Neuronal stem cell (in vitro differentiated cells): ENCODE data around the gene CRHR2.

Experiments used
- DNase-seq: peaks from one replicate; pipeline ENCODE4 v3.0.0-alpha.2; 2013; ENCODE audit warnings: low spot score
- H2AFZ ChIP-seq: one replicate; pipeline ENCODE4 v1.6.1; 2013; ENCODE audit warnings: mild to moderate bottlenecking, low read length, inconsistent platforms
- H2AK5ac ChIP-seq: 2 replicates; pipeline ENCODE4 v1.6.1; 2013; ENCODE audit warnings: low read depth, mild to moderate bottlenecking, inconsistent platforms, low read length, moderate library complexity, mixed read lengths
- H2BK120ac ChIP-seq: 2 replicates; pipeline ENCODE4 v1.6.1; 2013; ENCODE audit warnings: low read depth, mild to moderate bottlenecking, inconsistent platforms, low read length, moderate library complexity, mixed read lengths
- H2BK12ac ChIP-seq: one replicate; pipeline ENCODE4 v1.6.1; 2013; ENCODE audit warnings: low read length, inconsistent platforms
- H2BK15ac ChIP-seq: 2 replicates; pipeline ENCODE4 v1.6.1; 2013; ENCODE audit warnings: mild to moderate bottlenecking, low read length, inconsistent platforms, mixed read lengths
- H2BK5ac ChIP-seq: one replicate; pipeline ENCODE4 v1.6.1; 2013; ENCODE audit warnings: inconsistent platforms, mild to moderate bottlenecking, low read length, moderate library complexity
- H3K14ac ChIP-seq: one replicate; pipeline ENCODE4 v1.6.1; 2013; ENCODE audit warnings: low read length, inconsistent platforms
- H3K18ac ChIP-seq: 2 replicates; pipeline ENCODE4 v1.6.1; 2013; ENCODE audit warnings: low read length, inconsistent platforms
- H3K23ac ChIP-seq: 2 replicates; pipeline ENCODE4 v1.6.1; 2013; ENCODE audit warnings: low read depth, mild to moderate bottlenecking, mixed read lengths, low read length, inconsistent platforms; ENCODE audit not compliant: poor library complexity
- H3K27ac ChIP-seq: replicated peaks from 3 replicates; pipeline ENCODE4 v1.5.1; 2013; ENCODE audit warnings: low read length, inconsistent platforms
- H3K27me3 ChIP-seq, 3 experiments: 2 replicates each; pipeline ENCODE4 v1.6.1; 2013; ENCODE audit warnings: low read length in 3 of 3, mild to moderate bottlenecking in 2 of 3, inconsistent platforms in 1 of 3, low read depth in 1 of 3, mixed read lengths in 1 of 3, moderate library complexity in 1 of 3; ENCODE audit not compliant: control insufficient read depth in 3 of 3, insufficient read depth in 3 of 3
- H3K36me3 ChIP-seq, 2 donors: replicated peaks in 1 of 2; 2 replicates each; pipeline ENCODE4 v1.6.1; 2013; ENCODE audit warnings: low read length in 2 of 2; ENCODE audit not compliant: control insufficient read depth in 2 of 2, insufficient read depth in 2 of 2
- H3K4ac ChIP-seq: 2 replicates; pipeline ENCODE4 v1.6.1; 2013; ENCODE audit warnings: inconsistent platforms, mild to moderate bottlenecking, low read length, moderate library complexity
- H3K4me1 ChIP-seq, 2 donors: 1 replicate in 1 of 2; 2 replicates in 1 of 2; pipeline ENCODE4 v1.6.1; 2013; ENCODE audit warnings: low read length in 2 of 2, low read depth in 1 of 2; ENCODE audit not compliant: control insufficient read depth in 2 of 2, insufficient read depth in 1 of 2
- H3K4me2 ChIP-seq: one replicate; pipeline ENCODE4 v1.6.1; 2013; ENCODE audit warnings: mild to moderate bottlenecking, low read length, inconsistent platforms; ENCODE audit not compliant: insufficient read depth, poor library complexity, severe bottlenecking
- H3K4me3 ChIP-seq, 2 donors: 2 replicates each; pipeline ENCODE4 v1.5.1; 2013; ENCODE audit warnings: low read length in 2 of 2, mild to moderate bottlenecking in 2 of 2, inconsistent platforms in 1 of 2, moderate library complexity in 1 of 2
- H3K79me1 ChIP-seq: one replicate; pipeline ENCODE4 v1.6.1; 2013; ENCODE audit warnings: low read depth, mild to moderate bottlenecking, inconsistent platforms, low read length, moderate library complexity
- H3K9ac ChIP-seq: one replicate; pipeline ENCODE4 v1.6.1; 2013; ENCODE audit warnings: mild to moderate bottlenecking, low read depth, low read length, inconsistent platforms; ENCODE audit not compliant: poor library complexity
- H3K9me3 ChIP-seq, 2 donors: replicated peaks in 1 of 2; 2 replicates each; pipeline versions ENCODE3 to v1.6.1; 2013; ENCODE audit warnings: low read length in 2 of 2, mild to moderate bottlenecking in 2 of 2, inconsistent platforms in 1 of 2, low read depth in 1 of 2, mixed read lengths in 1 of 2, moderate library complexity in 1 of 2; ENCODE audit not compliant: control insufficient read depth in 2 of 2, insufficient read depth in 1 of 2
- H4K8ac ChIP-seq: one replicate; pipeline ENCODE4 v1.6.1; 2013; ENCODE audit warnings: low read depth, mild to moderate bottlenecking, inconsistent platforms, low read length, moderate library complexity
- H4K91ac ChIP-seq: one replicate; pipeline ENCODE4 v1.6.1; 2013; ENCODE audit warnings: low read length, low read depth, mild to moderate bottlenecking, inconsistent platforms; ENCODE audit not compliant: poor library complexity
- WGBS, 2 donors: extraction: QIAGEN DNeasy Blood & Tissue Kit; methylation state at CpG; one replicate each; pipeline ENCODE4 v1.1.7; 2013; ENCODE audit warnings: missing lambda C conversion rate in 2 of 2, mixed read lengths in 1 of 2; ENCODE audit not compliant: insufficient read length in 2 of 2, insufficient replicate concordance in 1 of 2; ENCODE audit errors: extremely low coverage in 2 of 2; 5-methylcytosine and 5-hydroxymethylcytosine counted together

Gene CRHR2

DNA sequence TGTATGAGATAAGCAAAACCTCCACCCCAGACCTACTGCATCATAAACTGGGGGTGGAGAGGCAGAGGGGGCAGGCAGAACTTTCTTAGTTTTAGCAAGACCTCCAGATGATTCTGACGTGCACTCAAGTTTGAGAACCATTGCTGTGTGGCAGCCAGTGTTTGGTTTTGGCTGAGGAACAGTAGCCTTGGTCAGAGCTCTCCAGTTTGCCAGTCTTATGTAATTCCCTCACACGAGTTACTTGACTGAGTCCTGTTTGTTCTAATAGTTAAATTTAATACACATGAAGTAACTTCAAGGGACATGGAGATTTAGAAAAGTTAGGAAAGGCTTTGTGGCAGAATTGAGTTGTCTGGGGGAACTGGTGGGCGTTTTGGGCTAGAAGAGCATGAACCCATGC is 49.0 kb downstream of the CRHR2 start:
- H2BK12ac ChIP-seq, result no peak overlapping the region
- H3K36me3 ChIP-seq, result peaks cover 35 to 82% of the 10 kb centered on the region in 2 donors
- no peak overlapping the region for H3K18ac ChIP-seq
- no peaks in the 10 kb centered on the region for H3K79me1 ChIP-seq
- no peak overlapping the region for H2AK5ac ChIP-seq
- H2BK120ac ChIP-seq, result no peak overlapping the region
- no CpG with 5 or more reads among the region's 3 CpGs for WGBS, 2 donors
- H4K91ac ChIP-seq, result no peak overlapping the region
- no peak overlapping the region for H2AFZ ChIP-seq
- no peak overlapping the region for H3K23ac ChIP-seq
- H4K8ac ChIP-seq, result no peak overlapping the region
- no peaks in the 10 kb centered on the region for H3K4me1 ChIP-seq
- H3K27ac ChIP-seq, result no peak overlapping the region
- no peak overlapping the region for H2BK15ac ChIP-seq
- H3K4me2 ChIP-seq, result no peak overlapping the region
- H3K4me3 ChIP-seq, result no peak overlapping the region
- no peak overlapping the region for H3K9ac ChIP-seq
- H3K4ac ChIP-seq, result no peak overlapping the region
- H3K9me3 ChIP-seq, result peaks cover 2 to 8% of the 10 kb centered on the region in 2 donors
- H3K14ac ChIP-seq, result no peak overlapping the region
- no peak for DNase-seq
- H3K27me3 ChIP-seq, result no peaks in the 10 kb centered on the region
- no peak overlapping the region for H2BK5ac ChIP-seq

DNA sequence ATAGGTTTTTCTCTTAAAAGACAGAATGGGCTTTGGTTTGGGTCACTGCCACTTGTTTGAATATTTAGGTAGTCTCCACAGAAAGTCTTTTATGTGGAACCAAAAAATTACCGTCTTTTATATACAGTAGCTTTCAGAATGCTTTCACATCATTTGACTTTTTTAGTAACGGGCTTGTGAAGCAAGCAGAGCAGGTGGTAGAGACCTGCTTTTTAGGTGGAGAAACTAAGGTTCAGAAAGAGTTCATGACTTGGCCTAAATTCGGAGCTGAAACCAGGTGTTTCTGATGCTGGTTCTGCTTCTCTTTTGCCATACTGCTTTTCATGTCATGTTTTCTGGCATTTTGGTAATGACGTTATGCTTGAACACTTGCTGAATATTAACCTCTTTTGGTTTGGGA is 51.3 kb downstream of the CRHR2 start:
- no peak overlapping the region for H2BK5ac ChIP-seq
- H3K23ac ChIP-seq, result no peak overlapping the region
- H3K18ac ChIP-seq, result no peak overlapping the region
- no peak overlapping the region for H3K27ac ChIP-seq
- H2BK120ac ChIP-seq, result no peak overlapping the region
- H3K27me3 ChIP-seq, result no peaks in the 10 kb centered on the region
- WGBS, 2 donors, result no CpG with 5 or more reads among the region's 4 CpGs
- H3K4ac ChIP-seq, result no peak overlapping the region
- no peak overlapping the region for H2AK5ac ChIP-seq
- H4K91ac ChIP-seq, result no peak overlapping the region
- no peak overlapping the region for H3K9ac ChIP-seq
- no peak overlapping the region for H2BK15ac ChIP-seq
- H2AFZ ChIP-seq, result no peak overlapping the region
- H3K36me3 ChIP-seq, result peaks cover 40 to 99% of the 10 kb centered on the region in 2 donors
- H3K79me1 ChIP-seq, result no peaks in the 10 kb centered on the region
- DNase-seq, result no peak
- H4K8ac ChIP-seq, result no peak overlapping the region
- H2BK12ac ChIP-seq, result no peak overlapping the region
- H3K4me1 ChIP-seq, result no peaks in the 10 kb centered on the region
- no peak overlapping the region for H3K14ac ChIP-seq
- H3K9me3 ChIP-seq, result peaks cover 2 to 4% of the 10 kb centered on the region in 2 donors
- no peak overlapping the region for H3K4me3 ChIP-seq
- no peak overlapping the region for H3K4me2 ChIP-seq

DNA sequence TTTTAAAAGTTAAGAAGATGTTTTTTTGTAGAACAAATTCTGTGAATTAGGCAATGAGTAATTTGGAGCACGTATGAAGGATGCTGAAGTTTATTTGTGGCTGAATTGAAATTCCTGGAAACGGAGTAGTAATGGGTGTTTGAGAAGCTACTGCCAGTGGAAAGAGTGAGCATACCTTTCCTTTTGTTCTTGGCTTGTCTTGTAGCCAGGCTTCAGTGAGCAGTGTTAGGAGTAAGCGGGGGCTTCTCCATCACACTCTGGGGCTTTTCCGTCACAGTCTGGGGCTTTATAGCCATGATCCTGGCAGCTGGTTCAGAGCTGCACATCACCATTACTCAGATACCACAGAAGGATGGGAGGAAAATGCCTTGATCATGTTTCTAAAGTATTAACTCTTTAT is 55.2 kb downstream of the CRHR2 start:
- H2BK12ac ChIP-seq, result no peak overlapping the region
- no peaks in the 10 kb centered on the region for H3K79me1 ChIP-seq
- H3K23ac ChIP-seq, result no peak overlapping the region
- H3K4me1 ChIP-seq, result no peaks in the 10 kb centered on the region
- no peak overlapping the region for H3K4me2 ChIP-seq
- no peak overlapping the region for H4K8ac ChIP-seq
- no CpG with 5 or more reads among the region's 4 CpGs for WGBS, 2 donors
- H3K4me3 ChIP-seq, result no peak overlapping the region
- H4K91ac ChIP-seq, result no peak overlapping the region
- H2BK120ac ChIP-seq, result no peak overlapping the region
- H2AK5ac ChIP-seq, result no peak overlapping the region
- no peak overlapping the region for H3K4ac ChIP-seq
- H2BK15ac ChIP-seq, result no peak overlapping the region
- no peak overlapping the region for H3K18ac ChIP-seq
- no peak overlapping the region for H3K27ac ChIP-seq
- no peak overlapping the region for H2BK5ac ChIP-seq
- no peaks in the 10 kb centered on the region for H3K9me3 ChIP-seq
- no peak overlapping the region for H3K9ac ChIP-seq
- no peak overlapping the region for H2AFZ ChIP-seq
- H3K14ac ChIP-seq, result no peak overlapping the region
- H3K27me3 ChIP-seq, result no peaks in the 10 kb centered on the region
- DNase-seq, result no peak
- peaks cover 26 to 96% of the 10 kb centered on the region in 2 donors for H3K36me3 ChIP-seq

DNA sequence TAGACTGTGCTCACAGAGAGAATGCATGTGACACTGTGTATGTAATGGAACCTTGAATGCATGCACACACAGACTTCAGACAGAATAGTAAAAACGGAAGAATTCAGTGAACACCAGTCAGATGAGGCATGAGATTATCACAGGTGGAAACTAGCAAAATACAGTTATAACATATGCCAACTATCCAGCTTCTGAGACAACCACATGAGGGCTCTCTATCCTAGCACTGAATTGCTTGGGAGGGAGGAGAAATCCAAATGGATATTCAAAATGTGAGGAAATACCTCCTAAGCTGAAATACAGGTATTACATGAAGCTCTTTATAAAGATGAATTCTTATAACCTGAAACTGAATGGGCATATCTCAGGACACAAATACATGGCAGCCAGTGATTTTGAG is 57.0 kb downstream of the CRHR2 start:
- no peak overlapping the region for H3K4ac ChIP-seq
- no peaks in the 10 kb centered on the region for H3K4me1 ChIP-seq
- no peak for DNase-seq
- H2AK5ac ChIP-seq, result no peak overlapping the region
- H2BK12ac ChIP-seq, result no peak overlapping the region
- no peak overlapping the region for H3K4me3 ChIP-seq
- H4K91ac ChIP-seq, result no peak overlapping the region
- no peak overlapping the region for H2BK15ac ChIP-seq
- H3K27ac ChIP-seq, result no peak overlapping the region
- no peak overlapping the region for H3K9ac ChIP-seq
- H3K14ac ChIP-seq, result no peak overlapping the region
- H2AFZ ChIP-seq, result no peak overlapping the region
- peaks cover 26 to 96% of the 10 kb centered on the region in 2 donors for H3K36me3 ChIP-seq
- no CpG with 5 or more reads among the region's 1 CpG for WGBS, 2 donors
- H3K18ac ChIP-seq, result no peak overlapping the region
- H3K4me2 ChIP-seq, result no peak overlapping the region
- no peaks in the 10 kb centered on the region for H3K79me1 ChIP-seq
- no peaks in the 10 kb centered on the region for H3K27me3 ChIP-seq
- no peak overlapping the region for H2BK120ac ChIP-seq
- H3K23ac ChIP-seq, result no peak overlapping the region
- H3K9me3 ChIP-seq, result no peaks in the 10 kb centered on the region
- no peak overlapping the region for H4K8ac ChIP-seq
- no peak overlapping the region for H2BK5ac ChIP-seq
